Activated T-cell treated with anti-CD3 and anti-CD28 coated beads, Interleukin-2, amount 50 U/mL, for 1 hour (primary cell): ENCODE data around the gene ELP1.
"Not testable (repeated sequence)": the region's sequence is repeated elsewhere in the genome, so short reads cannot be mapped to it uniquely, and the experiment has no call there.

Experiments
- DNase-seq: peaks from one replicate; pipeline ENCODE4 v3.0.0-alpha.2; 2020

Gene ELP1

GRCh38 chr9:108928386-108928785 is 5.5 kb downstream of the ELP1 start:
- no peak for DNase-seq

DNA sequence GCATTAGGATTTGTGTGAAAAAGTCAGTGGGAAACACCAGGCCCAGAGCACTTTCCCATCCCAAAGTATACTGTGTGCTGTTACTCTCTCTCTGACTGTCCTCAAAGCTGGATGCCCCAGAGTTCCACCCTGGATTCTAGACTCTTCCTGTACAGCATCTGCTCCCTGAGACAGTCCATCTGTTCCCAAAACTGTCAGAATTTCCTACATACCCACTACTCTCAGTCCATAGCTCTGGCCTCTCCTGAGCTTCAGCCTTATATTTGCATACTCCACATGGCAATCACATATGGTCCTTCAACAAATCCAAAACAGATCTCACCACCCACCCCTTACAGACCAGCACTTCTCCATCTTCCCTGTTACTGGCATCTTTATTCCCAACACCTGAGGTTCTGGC is 9.5 kb downstream of the ELP1 start:
- DNase-seq, result no peak

GRCh38 chr9:108921200-108921599 is 12.7 kb downstream of the ELP1 start:
- no peak for DNase-seq

DNA sequence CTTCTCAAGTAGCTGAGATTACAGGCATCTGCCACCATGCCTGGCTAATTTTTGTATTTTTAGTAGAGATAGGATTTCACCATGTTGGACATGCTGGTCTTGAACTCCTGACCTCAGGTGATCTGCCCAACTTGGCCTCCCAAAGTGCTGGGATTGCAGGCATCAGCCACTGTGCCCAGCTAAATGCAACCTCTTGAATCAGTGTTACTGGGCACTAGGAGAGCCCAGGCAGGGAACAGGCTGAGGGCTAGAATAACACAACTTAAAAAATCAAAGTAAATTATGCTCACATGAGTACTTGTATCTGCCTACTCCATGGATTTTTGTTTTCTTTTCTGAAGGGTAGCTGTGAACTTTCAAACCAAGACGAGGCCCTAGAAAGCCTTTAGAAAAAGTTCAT is 13.5 kb downstream of the ELP1 start:
- not testable (repeated sequence) for DNase-seq

GRCh38 chr9:108919517-108919916 is 14.4 kb downstream of the ELP1 start:
- DNase-seq, result no peak

GRCh38 chr9:108913391-108913790 is 20.5 kb downstream of the ELP1 start:
- DNase-seq, result no peak

DNA sequence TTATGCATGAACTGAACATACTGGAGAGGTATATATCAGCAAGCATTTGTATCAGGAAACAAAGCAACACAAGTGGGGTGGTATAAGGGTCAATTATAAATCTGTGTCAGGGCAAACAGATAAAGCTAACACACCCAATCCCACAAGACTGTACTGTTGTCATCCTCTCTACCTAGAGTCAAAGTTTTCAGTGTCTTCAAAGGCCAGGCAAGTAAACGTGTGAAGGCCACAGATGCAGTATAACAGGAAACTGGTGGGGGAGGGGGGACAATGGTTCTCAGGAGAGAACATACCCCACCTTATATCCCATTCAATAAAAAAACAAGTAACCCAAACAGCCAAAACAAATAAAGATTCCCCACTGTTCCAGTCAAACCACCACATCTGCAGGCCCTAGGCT is 22.1 kb downstream of the ELP1 start:
- DNase-seq, result no peak

GRCh38 chr9:108910914-108911313 is 23.0 kb downstream of the ELP1 start:
- DNase-seq, result no peak

DNA sequence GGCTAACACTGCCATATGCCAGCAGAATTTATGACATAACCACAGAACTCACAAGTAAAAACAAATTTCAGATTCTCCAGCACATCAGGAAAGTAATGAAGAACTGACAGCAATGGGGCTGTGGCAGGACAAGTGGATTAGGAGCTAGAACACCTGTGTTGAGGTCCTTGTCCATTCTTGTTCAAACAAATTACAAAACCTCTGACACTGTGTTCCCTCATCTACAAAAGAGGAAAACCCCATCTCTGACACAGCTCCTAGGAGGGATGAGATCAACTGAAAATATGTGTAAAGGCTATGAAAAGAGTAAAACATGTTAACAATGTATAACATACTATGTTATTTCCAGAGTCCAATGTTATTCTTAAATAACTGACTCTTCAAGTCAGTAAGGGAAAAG is 23.5 kb downstream of the ELP1 start:
- DNase-seq, result no peak

DNA sequence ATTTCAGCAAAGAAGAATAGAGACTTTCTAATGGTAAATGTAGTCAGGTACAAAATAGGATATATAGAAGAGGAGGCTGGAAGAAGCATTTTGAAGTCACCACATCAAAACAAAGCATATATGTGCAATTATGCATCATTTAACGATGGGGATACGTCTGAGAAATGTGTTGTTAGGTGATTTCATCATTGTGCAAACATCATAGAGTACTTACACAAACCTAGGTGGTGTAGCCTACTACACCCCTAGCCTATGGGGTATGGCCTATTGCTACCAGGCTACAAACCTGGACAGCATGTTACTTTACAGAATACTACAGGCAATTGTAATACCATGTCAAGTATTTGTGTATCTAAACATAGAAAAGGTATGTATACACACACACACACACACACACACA is 28.4 kb downstream of the ELP1 start:
- no peak for DNase-seq

- DNase-seq, result no peak
Observed at GRCh38 chr9:108904161-108904560, 29.8 kb downstream of the ELP1 start.

- DNase-seq, result no peak
Observed at GRCh38 chr9:108903420-108904103, 30.4 kb downstream of the ELP1 start.

GRCh38 chr9:108900176-108900575 is 33.7 kb downstream of the ELP1 start:
- DNase-seq, result no peak

DNA sequence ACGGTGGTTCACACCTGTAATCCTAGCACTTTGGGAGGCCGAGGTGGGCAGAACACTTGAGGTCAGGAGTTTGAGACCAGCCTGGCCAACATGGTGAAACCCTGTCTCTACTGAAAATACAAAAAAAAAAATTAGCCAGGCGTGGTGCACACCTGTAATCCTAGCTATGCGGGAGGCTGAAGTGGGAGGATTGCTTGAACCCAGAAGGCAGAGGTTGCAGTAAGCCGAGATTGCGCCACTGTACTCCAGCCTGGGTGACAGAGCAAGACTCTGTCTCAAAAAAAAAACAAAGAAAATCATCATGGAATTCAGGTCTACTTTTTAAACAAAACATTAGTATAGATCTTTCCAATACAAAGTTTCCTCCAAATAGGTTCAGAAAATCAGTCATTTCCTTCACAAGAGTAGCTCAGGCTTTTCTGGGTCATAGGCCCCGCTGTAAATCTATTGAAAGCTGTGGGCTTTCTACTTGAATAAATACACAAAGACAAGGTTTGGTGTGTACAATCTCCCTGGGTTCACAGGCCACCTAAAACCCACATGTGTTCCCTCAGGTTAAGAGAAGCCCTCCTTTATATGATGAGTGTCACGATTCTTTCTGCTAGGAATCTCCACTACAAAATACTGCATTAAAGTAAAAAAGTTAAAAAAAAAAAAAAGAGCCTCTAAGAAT is 34.8 kb downstream of the ELP1 start:
- not testable (repeated sequence) for DNase-seq

DNA sequence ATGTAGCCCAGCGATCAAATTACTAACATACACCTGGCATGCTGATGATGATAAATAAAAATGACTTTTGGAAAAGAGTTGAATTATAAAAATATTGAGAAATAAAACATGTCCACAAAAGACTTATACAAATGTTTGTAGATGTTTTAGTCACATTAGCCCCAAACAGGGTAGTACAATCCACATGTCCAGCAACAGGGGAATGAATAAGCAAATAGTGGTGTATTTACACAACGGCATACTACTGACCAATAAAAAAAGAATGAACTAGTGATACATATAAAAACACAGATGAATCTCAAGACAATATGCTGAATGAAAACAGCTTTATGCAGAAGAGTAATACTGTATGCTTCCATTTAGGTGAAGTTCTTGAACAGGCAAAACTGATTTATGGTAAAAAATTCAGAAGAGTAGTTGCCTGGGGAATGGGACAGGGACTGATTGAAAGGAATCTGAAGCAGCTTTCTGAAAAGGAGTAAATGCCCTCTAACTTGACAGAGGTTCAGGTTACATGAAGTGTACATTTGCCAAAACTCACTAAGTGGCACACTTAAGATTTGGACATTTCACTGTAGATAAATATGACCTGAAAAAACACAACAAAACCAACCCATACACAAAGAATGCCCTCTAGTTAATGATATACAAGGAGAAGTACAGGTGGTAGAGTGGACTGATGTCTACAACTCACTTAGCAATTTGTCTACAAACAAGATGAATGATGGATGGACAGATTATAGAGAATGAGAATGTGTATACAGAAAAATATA is 36.4 kb downstream of the ELP1 start:
- DNase-seq, result no peak

GRCh38 chr9:108894225-108894997 is 39.5 kb downstream of the ELP1 start:
- DNase-seq, result no peak

DNA sequence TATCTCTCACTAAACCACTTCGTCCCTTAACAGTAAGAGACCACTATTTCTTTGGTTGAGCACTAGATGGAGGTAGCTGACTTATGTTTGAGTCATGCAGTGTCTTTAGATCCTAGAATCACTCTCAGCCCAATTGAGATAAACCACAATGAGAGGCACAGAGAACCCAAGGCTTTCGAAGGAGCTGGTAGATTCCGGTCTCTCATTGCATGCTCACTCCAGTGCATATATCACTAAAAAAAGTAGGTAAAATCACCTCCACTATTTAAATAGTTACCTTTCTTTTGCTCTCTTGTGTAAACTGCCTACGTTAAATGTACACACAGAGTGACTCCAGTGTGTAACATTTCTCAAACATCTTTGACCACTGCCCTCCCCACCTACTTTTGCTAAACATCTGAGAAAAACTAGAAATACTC is 44.3 kb downstream of the ELP1 start:
- no peak for DNase-seq

DNA sequence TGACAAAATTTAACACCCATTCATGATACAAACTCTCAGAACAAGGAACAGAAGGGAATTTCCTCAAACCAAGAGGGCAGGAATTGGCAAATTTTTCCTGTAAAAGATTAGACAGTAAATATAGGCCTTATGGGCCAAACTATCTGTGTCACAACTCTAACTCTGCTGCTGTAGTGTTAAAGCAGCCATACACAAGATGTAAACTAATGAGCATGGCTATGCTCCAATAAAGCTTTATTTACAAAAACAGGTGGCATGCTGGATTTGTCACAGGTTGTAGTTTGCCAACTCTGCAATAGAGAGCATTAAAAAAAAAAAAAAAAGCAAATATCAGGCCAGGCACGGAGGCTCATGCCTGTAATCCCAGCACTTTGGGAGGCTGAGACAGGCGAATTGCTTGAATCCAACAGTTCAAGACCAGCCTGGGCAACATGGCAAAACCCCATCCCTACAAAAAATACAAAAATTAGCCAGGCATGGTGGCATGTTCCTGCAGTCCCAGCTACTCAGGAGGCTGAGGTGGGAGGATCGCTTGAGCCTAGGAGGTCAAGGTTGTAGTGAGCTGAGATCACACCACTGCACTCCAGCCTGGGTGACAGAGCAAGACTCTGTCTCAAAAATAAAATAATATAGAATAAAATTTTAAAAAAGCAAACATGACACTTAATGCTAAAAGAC is 47.2 kb downstream of the ELP1 start:
- not testable (repeated sequence) for DNase-seq

- no peak for DNase-seq
Observed at GRCh38 chr9:108885643-108886348, 48.1 kb downstream of the ELP1 start.

- DNase-seq, result no peak
Observed at GRCh38 chr9:108884701-108885100, 49.2 kb downstream of the ELP1 start.

DNA sequence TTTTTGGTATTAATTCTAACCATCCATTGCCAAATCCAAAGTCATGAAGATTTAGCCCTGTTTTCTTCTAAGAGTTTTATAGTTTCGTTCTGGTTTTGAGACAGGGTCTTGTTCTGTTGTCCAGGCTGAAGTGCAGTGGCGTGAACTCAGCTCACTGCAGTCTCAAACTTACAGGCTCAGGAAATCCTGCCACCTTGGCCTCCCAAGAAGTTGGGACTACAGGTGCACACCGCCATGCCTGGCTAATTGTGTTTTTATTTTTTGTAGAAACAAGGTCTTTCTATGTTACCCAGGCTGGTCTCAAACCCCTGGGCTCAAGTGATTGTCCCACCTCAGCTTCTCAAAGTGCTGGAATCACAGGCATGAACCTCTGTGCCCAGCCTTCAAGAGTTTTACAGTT is 50.8 kb downstream of the ELP1 start:
- DNase-seq, result no peak
